HG02798 (cell line): ENCODE measurements around the gene TMEM151B.
"Not testable (repeated sequence)": the region's sequence is repeated elsewhere in the genome, so short reads cannot be mapped to it uniquely, and the experiment has no call there.

ENCODE experiments used
- ATAC-seq: cut with Tn5 transposase; IDR thresholded peaks from one replicate; pipeline ENCODE4 v1.9.1; 2021; ENCODE audit warnings: mild to moderate bottlenecking; ENCODE audit not compliant: unreplicated experiment, poor library complexity

The TMEM151B gene

DNA sequence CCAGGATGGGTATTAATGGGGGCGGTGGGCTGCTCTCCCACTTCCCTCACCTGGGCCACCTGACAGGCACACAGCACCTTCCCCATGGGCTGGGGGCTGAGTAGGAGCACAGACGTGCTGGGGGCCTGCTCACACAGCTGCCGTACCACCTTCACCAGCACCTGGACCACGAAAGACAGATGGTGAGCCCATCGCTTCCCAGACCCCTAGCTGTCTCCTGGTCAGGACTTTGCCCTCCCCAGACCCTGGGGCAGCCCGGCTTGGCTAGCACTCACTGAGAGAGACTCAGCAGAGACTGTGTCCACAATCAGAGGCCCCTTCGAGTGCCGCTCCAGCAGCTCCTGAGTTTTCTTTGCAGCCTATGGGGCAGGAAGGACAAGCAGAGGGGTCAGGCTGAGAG lies 30.9 kb downstream of the TMEM151B start:
- ATAC-seq = no peak

GRCh38 chr6:44301782-44302564 lies 31.7 kb downstream of the TMEM151B start:
- no peak for ATAC-seq

GRCh38 chr6:44302856-44303255 lies 32.6 kb downstream of the TMEM151B start:
- no peak for ATAC-seq

- ATAC-seq = no peak
Observed at GRCh38 chr6:44303842-44304241, 33.6 kb downstream of the TMEM151B start.

- ATAC-seq = peak; percentile 45
Observed at GRCh38 chr6:44304282-44305199, 34.3 kb downstream of the TMEM151B start.

- ATAC-seq = no peak
Observed at GRCh38 chr6:44305200-44305725, 35.0 kb downstream of the TMEM151B start.

DNA sequence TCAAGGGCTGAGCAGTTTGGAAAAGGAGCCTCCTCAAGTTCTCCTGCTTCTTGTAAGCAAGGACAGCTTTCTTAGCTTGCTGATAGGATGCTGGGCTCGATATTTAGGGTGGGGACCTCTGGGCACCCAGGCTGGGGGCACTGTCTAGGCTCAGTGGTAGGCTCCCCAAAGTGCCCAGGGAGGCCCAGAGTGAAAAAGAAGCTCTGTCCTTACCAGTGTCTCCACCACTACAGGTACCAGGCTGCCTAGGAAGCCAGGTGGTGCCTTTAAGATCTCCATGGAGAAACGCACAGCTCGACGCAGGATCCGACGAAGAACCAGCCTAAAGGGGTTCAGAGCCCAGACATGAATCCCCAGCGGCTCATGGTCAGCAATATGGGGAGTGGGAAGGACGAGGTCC lies 36.5 kb downstream of the TMEM151B start:
- ATAC-seq = no peak

DNA sequence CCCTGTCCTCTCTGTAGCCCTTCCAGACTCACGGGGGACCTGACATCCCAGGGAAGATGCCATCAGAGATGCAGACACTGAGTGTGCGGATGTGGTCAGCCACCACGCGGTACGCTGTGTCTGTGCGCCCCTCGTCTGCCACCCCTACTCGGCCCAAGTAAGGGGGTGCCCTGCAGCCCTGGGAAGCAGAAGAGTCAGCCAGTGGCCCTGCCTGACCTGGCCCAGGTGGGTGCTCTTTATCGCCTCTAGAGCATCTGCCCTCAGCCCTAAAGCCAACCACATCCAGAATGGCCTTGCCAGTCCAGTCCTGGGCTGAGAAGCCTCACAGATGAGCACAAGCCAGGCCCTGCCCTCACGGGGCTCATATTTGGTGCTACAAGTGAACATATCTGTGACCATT lies 37.0 kb downstream of the TMEM151B start:
- no peak for ATAC-seq

DNA sequence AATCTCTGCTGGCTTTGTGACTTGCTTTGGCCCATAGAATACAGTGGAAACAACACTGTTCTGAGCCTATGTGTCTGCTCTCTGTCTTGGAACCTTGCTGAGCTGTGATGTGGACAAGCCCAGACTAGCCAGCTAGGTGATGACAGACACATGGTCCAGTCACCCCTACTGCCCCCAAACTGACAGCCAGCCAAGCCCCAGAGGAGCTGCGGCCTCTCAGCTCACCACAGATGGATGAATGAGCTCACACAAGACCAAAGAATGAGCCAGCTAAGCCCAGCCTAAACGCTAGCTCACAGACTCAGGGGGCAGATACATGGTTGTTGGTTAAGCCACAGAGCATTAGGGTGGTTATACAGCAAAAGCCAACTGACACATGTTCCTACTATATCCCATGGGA lies 38.8 kb downstream of the TMEM151B start:
- no peak for ATAC-seq

DNA sequence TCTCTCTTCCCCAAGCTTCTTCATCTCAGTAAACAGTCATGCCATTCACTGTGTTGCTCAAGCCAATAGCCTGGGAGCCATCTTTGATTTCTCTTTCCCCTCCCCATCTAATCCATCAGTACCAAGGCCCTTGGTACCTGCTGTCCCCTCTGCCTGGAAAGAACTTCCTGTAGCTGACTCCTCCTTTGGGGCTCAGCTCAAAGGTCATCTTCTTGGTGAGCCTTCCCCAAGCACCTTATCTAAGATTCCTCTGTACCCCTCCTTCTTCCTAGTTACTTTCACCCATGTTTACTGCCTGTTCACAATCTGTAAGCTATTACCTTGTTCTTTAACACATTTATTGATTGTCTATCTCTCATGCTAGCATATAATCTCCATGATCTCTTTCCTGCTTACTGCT lies 39.4 kb downstream of the TMEM151B start:
- ATAC-seq = no peak

GRCh38 chr6:44310241-44310640 lies 40.0 kb downstream of the TMEM151B start:
- no peak for ATAC-seq

GRCh38 chr6:44311304-44311703 lies 41.1 kb downstream of the TMEM151B start:
- no peak for ATAC-seq

- no peak for ATAC-seq
Observed at GRCh38 chr6:44311767-44312166, 41.5 kb downstream of the TMEM151B start.

DNA sequence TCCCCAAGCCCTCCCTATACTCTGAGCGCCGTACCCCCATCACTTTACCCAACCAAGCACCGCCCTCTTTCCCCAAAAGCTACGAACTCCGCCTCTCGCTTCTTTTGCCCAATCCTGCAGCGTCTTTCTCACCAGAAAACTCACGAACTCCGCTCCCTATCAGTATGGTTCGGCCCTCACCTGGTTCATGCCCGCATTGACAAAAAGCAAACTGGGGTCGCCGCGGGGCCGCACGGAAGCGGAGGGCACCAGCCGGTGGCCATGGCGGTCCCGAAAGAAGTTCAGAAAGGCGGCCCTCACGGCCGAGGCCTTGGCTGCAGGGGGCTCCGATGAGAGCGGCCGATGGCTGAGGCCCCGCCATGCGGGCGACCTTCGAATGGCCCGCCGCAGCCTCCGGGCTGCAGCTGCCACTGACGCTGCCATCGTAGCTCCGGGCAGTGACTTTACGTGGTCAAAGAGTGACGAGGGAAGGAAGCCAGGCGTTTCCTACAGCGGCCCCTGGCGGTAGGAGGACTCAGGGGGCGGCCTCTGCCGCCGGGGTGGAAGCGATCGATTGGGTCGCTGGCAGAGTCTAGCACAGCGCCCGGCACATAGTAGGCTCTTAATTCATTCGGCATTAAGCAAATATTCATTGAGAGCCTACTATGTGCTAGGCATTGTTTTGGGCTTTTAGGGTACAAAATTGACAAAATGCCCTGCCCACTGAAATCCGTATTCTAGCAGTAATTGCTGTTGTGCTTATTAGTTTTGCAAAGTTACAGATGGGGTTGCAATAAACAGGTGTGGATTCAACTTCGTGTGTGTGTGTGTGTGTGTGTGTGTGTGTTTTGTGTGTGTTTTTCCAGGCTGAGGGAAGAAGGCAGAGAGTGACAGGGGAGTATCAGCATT lies 42.9 kb downstream of the TMEM151B start, which contains the start of gene AARS2:
TSS of gene AARS2 (minus strand) at position 447 of the 888 bp plus-strand sequence. CDS start at position 423, 24 bp downstream.
- ATAC-seq = peak; percentile 97

GRCh38 chr6:44314657-44315056 lies 44.4 kb downstream of the TMEM151B start:
- not testable (repeated sequence) for ATAC-seq

- no peak for ATAC-seq
Observed at GRCh38 chr6:44315516-44315915, 45.3 kb downstream of the TMEM151B start.

GRCh38 chr6:44315951-44316350 lies 45.7 kb downstream of the TMEM151B start:
- ATAC-seq = no peak

- ATAC-seq = no peak
Observed at GRCh38 chr6:44316481-44316880, 46.2 kb downstream of the TMEM151B start.

GRCh38 chr6:44317136-44317631 lies 46.9 kb downstream of the TMEM151B start:
- ATAC-seq = not testable (repeated sequence)

DNA sequence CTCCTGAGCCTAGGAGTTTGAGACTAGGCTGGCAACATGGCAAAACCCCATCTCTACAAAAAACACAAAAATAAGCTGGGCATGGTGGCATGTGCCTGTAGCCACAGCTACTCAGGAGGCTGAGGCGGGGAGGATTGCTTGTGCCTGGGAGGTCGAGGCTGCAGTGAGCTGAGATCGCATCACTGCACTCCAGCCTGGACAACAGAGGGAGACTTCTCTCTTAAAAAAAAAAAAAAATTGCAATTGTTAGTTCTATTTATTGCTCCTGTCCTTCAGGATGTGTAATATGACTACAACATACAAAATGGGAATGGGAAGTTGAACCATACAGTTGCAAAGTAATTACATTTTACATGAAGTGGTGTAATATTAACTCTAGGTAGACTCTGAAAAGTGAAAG lies 51.0 kb downstream of the TMEM151B start:
- no peak for ATAC-seq
